Measurements from ENCODE around the gene SCTR.

SCTR gene

DNA sequence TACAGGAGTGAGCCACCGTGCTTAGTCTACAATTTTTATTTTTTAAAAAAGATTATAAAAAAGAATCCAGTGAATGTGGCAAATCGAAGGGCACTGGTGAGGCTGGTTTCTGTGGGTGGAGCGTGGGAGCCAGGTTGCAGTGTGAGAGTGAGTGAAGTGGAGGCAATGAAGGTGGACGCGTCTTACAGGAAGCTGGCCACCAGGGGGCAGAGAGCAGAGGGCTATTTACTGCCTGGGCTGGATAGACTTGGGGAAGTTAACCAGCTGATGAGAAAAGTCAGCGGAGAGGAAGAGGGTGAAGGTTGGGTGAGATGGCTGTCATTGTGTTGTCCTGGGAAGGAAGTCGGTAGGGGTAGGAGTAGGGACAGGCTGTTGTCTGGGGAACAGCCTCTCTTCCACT is 6.8 kb downstream of the SCTR start:
- Histone ChIP-seq H3K4me1 (no peaks in the 10 kb centered on the region), H3K9me3 (no peaks in the 10 kb centered on the region), H3K4me3 (no peak overlapping the region), H3K36me3 (replicated peaks) (no peaks in the 10 kb centered on the region), H3K27me3 (ENCODE audit: low read depth) (peaks cover 4% of the 10 kb centered on the region; the same call in 1 of the 2 replicates)
- peak; percentile 38 to 79 for DNase-seq (ENCODE audit: low spot score in 2 of 2)
- in situ Hi-C loops (cut with MboI; ENCODE audit: low sequenced_read_pairs) = no loop called here

DNA sequence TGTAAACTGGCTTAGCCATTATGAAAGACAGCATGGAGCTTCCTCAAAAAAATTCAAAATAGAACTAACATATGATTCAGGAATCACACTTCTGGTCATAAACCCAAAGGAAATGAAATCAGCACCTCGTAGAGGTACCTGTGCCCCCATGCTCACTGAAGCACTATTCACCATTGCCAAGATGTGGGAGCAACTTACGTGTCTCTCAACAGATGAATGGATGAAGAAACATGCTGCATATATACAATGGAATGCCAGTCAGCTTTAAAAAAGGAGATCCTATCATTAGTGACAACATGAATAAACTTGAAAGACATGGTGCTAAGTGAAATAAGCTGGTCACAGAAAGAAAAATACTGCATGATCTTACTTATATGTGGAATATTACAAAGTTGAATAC is 8.2 kb downstream of the SCTR start:
- Histone ChIP-seq H3K4me1 (no peaks in the 10 kb centered on the region), H3K9me3 (no peaks in the 10 kb centered on the region), H3K27me3 (ENCODE audit: low read depth) (peaks cover 2% of the 10 kb centered on the region; the same call in 1 of the 2 replicates), H3K4me3 (no peak overlapping the region), H3K36me3 (replicated peaks) (no peaks in the 10 kb centered on the region)
- in situ Hi-C loops (cut with MboI; ENCODE audit: low sequenced_read_pairs) = no loop called here
- no peak for DNase-seq (ENCODE audit: low spot score in 2 of 2)

DNA sequence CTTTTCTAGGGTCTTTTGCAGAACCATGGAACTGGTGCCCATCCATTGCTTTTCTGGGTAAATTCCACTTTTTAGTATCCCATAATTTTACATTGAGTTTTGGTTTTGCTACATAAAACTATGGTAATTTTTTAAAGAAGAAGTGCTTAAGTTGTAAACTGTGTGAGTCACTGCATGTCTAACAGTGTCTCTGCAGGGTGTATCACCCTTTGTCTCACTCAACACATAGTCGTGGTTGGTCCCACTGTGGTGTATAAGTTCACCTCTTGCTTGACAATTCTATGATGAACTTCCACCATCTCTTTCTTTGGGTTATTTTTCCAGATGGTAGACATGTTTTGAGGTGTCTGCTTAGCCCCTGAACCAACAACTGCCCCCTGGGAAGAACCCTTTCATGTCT is 10.5 kb downstream of the SCTR start:
- in situ Hi-C loops (cut with MboI; ENCODE audit: low sequenced_read_pairs) = no loop called here
- DNase-seq (ENCODE audit: low spot score in 2 of 2) = no peak
- no peaks in the 10 kb centered on the region for H3K36me3 ChIP-seq (replicated peaks)
- peaks cover 8% of the 10 kb centered on the region; the same call in 1 of the 2 replicates for H3K27me3 ChIP-seq (ENCODE audit: low read depth)
- H3K4me1 ChIP-seq = no peaks in the 10 kb centered on the region
- no peaks in the 10 kb centered on the region for H3K9me3 ChIP-seq
- H3K4me3 ChIP-seq = no peak overlapping the region

DNA sequence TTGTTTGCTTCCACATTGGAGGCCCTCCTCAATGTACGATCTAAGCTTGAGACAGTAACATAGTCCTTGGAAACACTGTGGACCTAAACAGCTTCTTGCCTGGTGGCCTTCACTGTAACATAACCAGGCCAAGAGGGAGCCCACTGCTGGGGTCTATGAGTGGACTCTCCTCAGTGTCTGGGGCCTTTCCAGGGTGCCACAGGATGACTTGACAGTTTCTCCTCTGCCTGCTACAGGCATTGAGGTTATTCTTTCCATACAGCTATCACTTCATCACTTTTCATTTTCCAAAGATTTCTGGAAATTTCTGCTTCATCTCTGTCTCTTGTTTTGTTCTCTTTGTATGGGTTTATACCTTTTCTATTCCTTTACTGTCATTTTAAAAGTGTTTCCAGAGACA is 11.3 kb downstream of the SCTR start:
- in situ Hi-C loops (cut with MboI; ENCODE audit: low sequenced_read_pairs) = no loop called here
- H3K36me3 ChIP-seq (replicated peaks) = no peaks in the 10 kb centered on the region
- no peak for DNase-seq (ENCODE audit: low spot score in 2 of 2)
- H3K4me3 ChIP-seq = no peak overlapping the region
- no peaks in the 10 kb centered on the region for H3K4me1 ChIP-seq
- H3K27me3 ChIP-seq (ENCODE audit: low read depth) = peaks cover 8% of the 10 kb centered on the region; the same call in 1 of the 2 replicates
- no peaks in the 10 kb centered on the region for H3K9me3 ChIP-seq

GRCh38 chr2:119511989-119512388 is 12.3 kb downstream of the SCTR start:
- Histone ChIP-seq H3K9me3 (no peaks in the 10 kb centered on the region), H3K36me3 (replicated peaks) (no peaks in the 10 kb centered on the region), H3K4me3 (no peak overlapping the region), H3K4me1 (no peaks in the 10 kb centered on the region), H3K27me3 (ENCODE audit: low read depth) (peaks cover 8% of the 10 kb centered on the region; the same call in 1 of the 2 replicates)
- in situ Hi-C loops (cut with MboI; ENCODE audit: low sequenced_read_pairs) = no loop called here
- no peak for DNase-seq (ENCODE audit: low spot score in 2 of 2)

DNA sequence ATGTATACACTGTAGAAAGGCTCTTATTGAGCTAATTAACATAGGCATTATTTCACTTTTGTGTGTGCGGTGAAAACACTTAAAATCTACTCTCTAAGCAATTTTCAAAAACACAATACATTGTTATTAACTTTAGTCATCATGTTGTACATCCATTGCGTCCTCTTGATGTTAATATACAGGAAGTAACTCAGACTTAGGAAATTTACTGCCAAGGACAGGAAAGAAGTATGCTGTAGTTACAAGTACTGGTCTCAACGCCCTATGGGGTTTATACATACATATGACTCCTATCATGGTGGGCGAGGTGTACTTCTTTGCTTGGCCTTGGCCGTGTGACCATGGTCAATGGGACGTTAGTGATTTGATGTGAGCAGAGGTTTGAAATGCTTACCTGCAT is 15.5 kb downstream of the SCTR start:
- H3K4me3 ChIP-seq = no peak overlapping the region
- peaks cover 5% of the 10 kb centered on the region; the same call in 1 of the 2 replicates for H3K27me3 ChIP-seq (ENCODE audit: low read depth)
- no peaks in the 10 kb centered on the region for H3K9me3 ChIP-seq
- in situ Hi-C loops (cut with MboI; ENCODE audit: low sequenced_read_pairs) = no loop called here
- H3K4me1 ChIP-seq = no peaks in the 10 kb centered on the region
- no peak for DNase-seq (ENCODE audit: low spot score in 2 of 2)
- H3K36me3 ChIP-seq (replicated peaks) = no peaks in the 10 kb centered on the region

GRCh38 chr2:119496682-119497081 is 27.6 kb downstream of the SCTR start:
- no peak for DNase-seq (ENCODE audit: low spot score in 2 of 2)
- Histone ChIP-seq H3K4me1 (no peaks in the 10 kb centered on the region; the same call in 1 of the 2 replicates), H3K27me3 (ENCODE audit: low read depth) (0 out of 2 replicates have a peak, but pooled peaks cover 3% of the 10 kb centered on the region), H3K4me3 (no peak overlapping the region), H3K9me3 (no peaks in the 10 kb centered on the region; the same call in 1 of the 2 replicates), H3K36me3 (replicated peaks) (no peaks in the 10 kb centered on the region)
- in situ Hi-C loops (cut with MboI; ENCODE audit: low sequenced_read_pairs) = no loop called here

DNA sequence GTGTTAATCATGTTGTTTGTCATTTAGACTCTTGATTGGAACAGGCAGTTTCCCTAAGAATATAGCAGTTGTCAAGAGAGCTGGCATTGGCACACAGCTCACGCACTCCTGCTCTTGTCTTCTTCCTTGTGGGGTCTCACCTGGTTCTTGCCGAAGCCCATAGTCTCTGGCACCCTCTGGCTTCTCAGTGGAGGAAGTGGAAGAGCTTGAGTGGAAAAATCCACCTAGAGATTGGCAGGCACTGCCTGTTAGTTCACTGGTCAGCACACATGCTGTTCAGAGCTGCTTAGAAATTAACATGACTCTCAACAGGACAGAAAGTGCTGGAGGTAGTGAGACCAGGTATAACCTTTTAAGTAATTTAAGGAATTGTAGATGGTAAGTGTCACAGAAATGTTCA is 28.3 kb downstream of the SCTR start:
- DNase-seq (ENCODE audit: low spot score in 2 of 2) = no peak
- H3K27me3 ChIP-seq (ENCODE audit: low read depth) = 0 out of 2 replicates have a peak, but pooled peaks cover 3% of the 10 kb centered on the region
- H3K9me3 ChIP-seq = no peaks in the 10 kb centered on the region; the same call in 1 of the 2 replicates
- in situ Hi-C loops (cut with MboI; ENCODE audit: low sequenced_read_pairs) = no loop called here
- no peaks in the 10 kb centered on the region; the same call in 1 of the 2 replicates for H3K4me1 ChIP-seq
- no peak overlapping the region for H3K4me3 ChIP-seq
- no peaks in the 10 kb centered on the region for H3K36me3 ChIP-seq (replicated peaks)

- no peak overlapping the region for H3K4me3 ChIP-seq
- no peaks in the 10 kb centered on the region for H3K36me3 ChIP-seq (replicated peaks)
- no peak for DNase-seq (ENCODE audit: low spot score in 2 of 2)
- H3K27me3 ChIP-seq (ENCODE audit: low read depth) = 0 out of 2 replicates have a peak, but pooled peaks cover 3% of the 10 kb centered on the region
- no peaks in the 10 kb centered on the region for H3K9me3 ChIP-seq
- in situ Hi-C loops (cut with MboI; ENCODE audit: low sequenced_read_pairs) = no loop called here
- H3K4me1 ChIP-seq = no peaks in the 10 kb centered on the region; the same call in 1 of the 2 replicates
Observed at GRCh38 chr2:119494163-119494790, 30.0 kb downstream of the SCTR start.

DNA sequence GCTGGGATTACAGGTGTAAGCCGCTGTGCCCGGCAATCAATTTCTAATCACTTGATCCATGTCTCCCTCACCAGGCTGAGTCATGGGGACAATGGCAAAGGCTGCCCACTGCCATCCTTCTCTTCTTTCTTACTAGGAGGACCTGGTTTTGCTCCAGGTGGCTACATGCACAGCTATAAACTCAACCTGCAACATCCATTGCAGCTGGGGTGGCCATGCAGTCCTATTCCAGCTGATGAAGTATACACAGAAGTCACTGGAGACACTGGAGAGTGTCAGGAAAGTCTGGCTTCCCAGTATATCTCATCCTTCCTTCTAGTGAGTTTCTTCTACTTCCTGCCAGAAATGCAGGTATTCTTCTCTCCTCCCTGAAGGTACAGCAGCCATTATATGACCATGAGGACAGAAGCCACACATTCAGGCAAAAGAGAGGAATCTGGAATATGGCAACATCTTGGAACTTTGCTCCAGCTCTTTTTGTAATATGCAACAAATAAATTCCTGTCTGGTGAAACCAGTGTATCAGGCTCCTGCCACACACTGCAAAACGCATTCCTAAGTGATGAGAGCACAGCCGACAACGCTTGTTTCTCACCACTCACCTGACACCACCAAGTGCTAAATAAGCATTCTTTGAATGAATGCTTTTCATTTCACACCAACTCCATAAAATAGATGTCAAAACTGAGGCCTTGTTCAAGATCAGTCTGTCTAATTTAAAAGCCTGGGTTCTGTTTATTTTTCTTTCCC is 32.3 kb downstream of the SCTR start:
- H3K27me3 ChIP-seq (ENCODE audit: low read depth) = 0 out of 2 replicates have a peak, but pooled peaks cover 3% of the 10 kb centered on the region
- H3K4me1 ChIP-seq = no peaks in the 10 kb centered on the region; the same call in 1 of the 2 replicates
- no peak overlapping the region for H3K4me3 ChIP-seq
- in situ Hi-C loops (cut with MboI; ENCODE audit: low sequenced_read_pairs) = no loop called here
- H3K9me3 ChIP-seq = no peaks in the 10 kb centered on the region
- DNase-seq (ENCODE audit: low spot score in 2 of 2) = peak in 1 of 2 experiments; percentile 8
- no peaks in the 10 kb centered on the region for H3K36me3 ChIP-seq (replicated peaks)

DNA sequence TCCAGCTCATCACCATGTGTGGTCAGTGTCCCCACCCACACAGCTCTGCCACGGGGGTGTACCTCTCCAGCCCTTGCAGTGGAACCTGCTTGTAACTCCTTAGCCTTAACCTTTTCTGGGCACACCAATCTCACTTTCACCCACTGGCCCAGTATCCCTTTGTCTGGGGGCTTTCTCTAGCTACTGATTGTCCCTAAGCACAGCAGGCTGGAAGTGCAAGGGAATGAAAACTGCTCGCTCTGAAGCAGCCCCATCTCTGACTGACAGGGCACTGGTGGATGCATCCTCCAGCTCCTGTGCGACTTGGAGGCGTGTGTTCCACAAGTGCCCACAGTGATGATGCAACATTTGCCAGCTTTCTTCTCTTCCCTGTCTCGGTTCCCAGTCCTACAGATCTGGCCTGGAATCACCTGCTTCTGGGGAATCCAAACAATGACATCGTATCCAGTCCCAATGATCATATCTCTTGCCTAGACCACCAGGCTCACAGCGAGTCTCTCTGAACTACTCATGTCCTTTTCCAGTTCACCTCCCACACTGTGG is 33.6 kb downstream of the SCTR start:
- H3K36me3 ChIP-seq (replicated peaks) = no peaks in the 10 kb centered on the region
- H3K4me1 ChIP-seq = no peaks in the 10 kb centered on the region; the same call in 1 of the 2 replicates
- in situ Hi-C loops (cut with MboI; ENCODE audit: low sequenced_read_pairs) = no loop called here
- H3K4me3 ChIP-seq = no peak overlapping the region
- DNase-seq (ENCODE audit: low spot score in 2 of 2) = no peak
- no peaks in the 10 kb centered on the region for H3K9me3 ChIP-seq
- H3K27me3 ChIP-seq (ENCODE audit: low read depth) = no peaks in the 10 kb centered on the region

- in situ Hi-C loops (cut with MboI; ENCODE audit: low sequenced_read_pairs) = no loop called here
- H3K4me1 ChIP-seq = no peaks in the 10 kb centered on the region; the same call in 1 of the 2 replicates
- no peak for DNase-seq (ENCODE audit: low spot score in 2 of 2)
Observed at GRCh38 chr2:119490106-119490505, 34.2 kb downstream of the SCTR start.

DNA sequence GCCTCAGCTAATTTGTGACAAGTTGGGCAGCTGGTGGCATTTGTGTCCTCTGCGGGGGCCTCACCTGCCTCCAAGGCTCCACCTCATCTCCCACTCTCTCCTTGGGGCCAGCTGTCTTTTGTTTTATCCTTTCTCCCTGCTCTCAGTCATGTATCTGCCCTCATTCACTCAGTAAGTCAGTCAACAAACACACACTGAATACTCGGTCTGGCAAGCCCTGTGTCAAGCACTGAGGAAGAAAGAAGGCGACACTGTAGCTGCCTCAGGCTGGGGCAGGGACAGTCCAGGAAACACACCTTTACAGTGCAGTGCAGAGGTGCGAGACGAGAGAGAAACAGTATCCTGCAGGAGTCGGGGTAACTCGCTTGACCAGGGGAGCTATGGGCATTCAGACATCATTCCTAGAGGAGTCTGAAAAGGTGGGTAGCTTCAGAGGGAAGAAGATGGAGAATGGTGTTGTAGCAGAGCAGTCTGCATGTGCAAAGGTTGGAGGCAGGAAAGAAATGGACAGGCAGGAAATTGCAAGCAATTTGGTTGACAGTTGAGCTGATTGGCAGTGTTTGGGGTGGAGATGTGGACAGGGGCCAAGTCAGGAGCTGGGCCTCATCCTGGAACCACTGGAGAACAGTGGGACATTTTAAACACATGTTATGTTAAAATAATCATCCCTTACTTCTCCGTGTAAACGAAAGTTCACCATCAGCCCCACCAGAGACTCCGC is 34.9 kb downstream of the SCTR start:
- DNase-seq (ENCODE audit: low spot score in 2 of 2) = no peak
- H3K27me3 ChIP-seq (ENCODE audit: low read depth) = no peaks in the 10 kb centered on the region
- no peaks in the 10 kb centered on the region for H3K36me3 ChIP-seq (replicated peaks)
- no peaks in the 10 kb centered on the region; the same call in 1 of the 2 replicates for H3K4me1 ChIP-seq
- in situ Hi-C loops (cut with MboI; ENCODE audit: low sequenced_read_pairs) = no loop called here
- no peaks in the 10 kb centered on the region for H3K9me3 ChIP-seq
- no peak overlapping the region for H3K4me3 ChIP-seq

More at GRCh38 chr2:119490106-119490505, 34.2 kb downstream of the SCTR start:
- Histone ChIP-seq H3K27me3 (ENCODE audit: low read depth) (no peaks in the 10 kb centered on the region), H3K36me3 (replicated peaks) (no peaks in the 10 kb centered on the region), H3K9me3 (no peaks in the 10 kb centered on the region), H3K4me3 (no peak overlapping the region)
